Loucy (cell line): ENCODE results near the gene SELENOO.

Experiments used
- CTCF ChIP-seq: fragments of 200-600 bp; sonication (generic); conservative IDR thresholded peaks from 2 replicates; pipeline ENCODE4 v1.5.1; 2014; ENCODE audit warnings: mild to moderate bottlenecking, antibody characterized with exemption, low read length
- EZH2phosphoT487 ChIP-seq: fragments of 200-600 bp; IDR thresholded peaks from 2 replicates; pipeline ENCODE4 v1.6.1; 2018; ENCODE audit warnings: antibody characterized with exemption, mild to moderate bottlenecking, moderate library complexity, borderline replicate concordance

DNA sequence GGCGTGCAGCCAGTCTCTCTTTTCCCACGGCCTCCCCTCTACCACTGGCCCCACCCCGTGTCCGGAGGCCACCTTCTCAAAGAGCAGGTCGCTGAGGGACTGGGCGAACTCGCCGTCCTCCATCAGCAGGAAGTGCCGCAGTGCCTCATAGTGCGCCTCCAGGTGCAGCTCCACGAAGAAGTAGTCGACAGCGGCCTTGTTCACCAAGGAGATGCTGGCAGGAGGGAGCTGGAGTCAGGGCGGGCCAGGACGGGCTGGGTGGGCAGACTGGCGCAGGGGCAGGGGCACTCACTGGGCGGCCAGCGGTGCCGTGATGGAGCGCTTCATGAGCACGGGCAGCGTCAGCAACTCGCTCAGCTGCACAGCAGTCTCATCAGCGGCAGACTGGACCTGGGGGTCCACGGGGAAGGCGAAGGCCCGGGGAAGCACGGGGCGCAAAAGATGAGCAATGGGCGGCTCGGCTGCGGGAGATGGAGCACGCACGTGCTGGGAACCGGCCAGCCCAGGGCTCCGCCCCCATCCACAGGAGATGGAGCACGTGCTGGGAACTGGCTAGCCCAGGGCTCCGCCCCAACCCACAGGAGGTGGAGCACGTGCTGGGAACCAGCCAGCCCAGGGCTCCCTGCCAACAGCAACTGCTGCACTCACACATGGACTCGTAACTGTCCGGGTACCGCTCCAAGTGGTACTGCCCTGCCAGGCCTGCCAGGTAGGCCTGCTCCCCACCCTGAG lies 18.4 kb downstream of the SELENOO start:
- no peak for TF ChIP-seq CTCF
- TF ChIP-seq EZH2phosphoT487: no peak
